GM23248 (cell line): Measurements from ENCODE around the gene RIT2. TPM values are rescaled to one million over a fixed set of nuclear protein-coding genes. Genes with fewer than 3 reads are reported as not detected.

Experiments
- DNase-seq: peaks from one replicate; pipeline ENCODE4 v3.0.0-alpha.2; 2015
- H2AFZ ChIP-seq: fragments of 200-600 bp; sonication (generic); 2 replicates; pipeline ENCODE4 v1.6.1; 2016; ENCODE audit warnings: antibody characterized with exemption
- H3F3A ChIP-seq: fragments of 200-600 bp; sonication (generic); 2 replicates; pipeline ENCODE4 v1.6.1; 2016; ENCODE audit warnings: mild to moderate bottlenecking, antibody characterized with exemption, mixed run types; ENCODE audit not compliant: insufficient read depth
- H3K27ac ChIP-seq: fragments of 200-600 bp; sonication (generic); 2 replicates; pipeline ENCODE4 v1.5.1; 2016; ENCODE audit warnings: mild to moderate bottlenecking
- H3K27me3 ChIP-seq: fragments of 200-600 bp; sonication (generic); replicated peaks from 2 replicates; pipeline ENCODE4 v1.6.1; 2016; ENCODE audit warnings: mild to moderate bottlenecking; ENCODE audit not compliant: insufficient read depth
- H3K36me3 ChIP-seq: fragments of 200-600 bp; sonication (generic); 2 replicates; pipeline ENCODE4 v1.6.1; 2016; ENCODE audit warnings: low read depth, mild to moderate bottlenecking
- H3K4me1 ChIP-seq: fragments of 200-600 bp; sonication (generic); 2 replicates; pipeline ENCODE4 v1.6.1; 2016; ENCODE audit warnings: mild to moderate bottlenecking; ENCODE audit not compliant: insufficient read depth
- H3K4me2 ChIP-seq: fragments of 200-600 bp; sonication (generic); one replicate; pipeline ENCODE4 v1.6.1; 2016; ENCODE audit warnings: mild to moderate bottlenecking; ENCODE audit not compliant: unreplicated experiment
- H3K4me3 ChIP-seq: fragments of 200-600 bp; sonication (generic); 2 replicates; pipeline ENCODE4 v1.5.1; 2016; ENCODE audit warnings: mild to moderate bottlenecking
- H3K79me2 ChIP-seq: fragments of 200-600 bp; sonication (generic); 2 replicates; pipeline ENCODE4 v1.6.1; 2016; ENCODE audit warnings: mild to moderate bottlenecking; ENCODE audit not compliant: insufficient read depth
- H3K9ac ChIP-seq: fragments of 200-600 bp; sonication (generic); 2 replicates; pipeline ENCODE4 v1.6.1; 2016; ENCODE audit warnings: mild to moderate bottlenecking
- H3K9me2 ChIP-seq: fragments of 200-600 bp; sonication (generic); 2 replicates; pipeline ENCODE4 v1.6.1; 2016; ENCODE audit warnings: mixed run types, mild to moderate bottlenecking, moderate library complexity; ENCODE audit not compliant: insufficient read depth
- H3K9me3 ChIP-seq: fragments of 200-600 bp; sonication (generic); one replicate; pipeline ENCODE4 v1.6.1; 2017; ENCODE audit warnings: low read depth
- H4K20me1 ChIP-seq: fragments of 200-600 bp; sonication (generic); 2 replicates; pipeline ENCODE4 v1.6.0; 2016; ENCODE audit not compliant: insufficient read depth
- EZH2 ChIP-seq: fragments of 200-600 bp; sonication (generic); IDR thresholded peaks from 2 replicates; pipeline ENCODE4 v1.6.1; 2018; ENCODE audit warnings: antibody characterized with exemption, mild to moderate bottlenecking; ENCODE audit not compliant: insufficient read depth, poor library complexity, severe bottlenecking
- EZH2phosphoT487 ChIP-seq: fragments of 200-600 bp; sonication (generic); IDR thresholded peaks from 2 replicates; pipeline ENCODE4 v1.6.1; 2018; ENCODE audit warnings: antibody characterized with exemption, moderate library complexity, mild to moderate bottlenecking, low read depth; ENCODE audit not compliant: insufficient read depth
- WGBS, 2 experiments: methylation state at CpG; one replicate each; pipeline ENCODE4 v1.1.6; 2015 to 2017; ENCODE audit warnings: low lambda C conversion rate in 2 of 2, low coverage in 1 of 2; ENCODE audit errors: missing lambda C conversion rate in 2 of 2; 5-methylcytosine and 5-hydroxymethylcytosine counted together
- in situ Hi-C: fragments of 300-500 bp; cut with MboI; formaldehyde crosslinking; loops from 2 replicates; pipeline ENCODE4 v1.15.0; 2020
- polyA plus RNA-seq: library from polyadenylated mRNA; unstranded; fragments of >200 nt; fragmentation: Nextera tagmentation; extraction: Ambion mirVana; gene quantifications from 2 replicates; pipeline ENCODE4 v1.2.1, GENCODE V29; 2016
- total RNA-seq: library from RNA; depleted of rRNA; stranded (reverse); fragments of >200 nt; shearing (Covaris generic); gene quantifications from 2 replicates; pipeline ENCODE4 v1.2.3, GENCODE V29; 2014; rRNA removed

Gene RIT2
- total and polyA plus RNA-seq, 2 experiments from 2014 or later = not detected

GRCh38 chr18:42707080-42707479 is 408.4 kb downstream of the RIT2 start:
- no peaks in the 10 kb centered on the region for H4K20me1 ChIP-seq
- H3K4me2 ChIP-seq = no peak overlapping the region
- no peaks in the 10 kb centered on the region for H3K9me2 ChIP-seq
- no peaks in the 10 kb centered on the region for H3K79me2 ChIP-seq
- no peak overlapping the region for H2AFZ ChIP-seq
- H3K27me3 ChIP-seq = no peaks in the 10 kb centered on the region
- 35 to 48% methylated on average over 1 of the region's 1 CpG for WGBS, 2 experiments
- no peak overlapping the region for H3K4me3 ChIP-seq
- no peaks in the 10 kb centered on the region for H3K9me3 ChIP-seq
- no peak for DNase-seq
- H3K27ac ChIP-seq = no peak overlapping the region
- H3K4me1 ChIP-seq = no peaks in the 10 kb centered on the region
- TF ChIP-seq EZH2 (no peak), EZH2phosphoT487 (no peak)
- in situ Hi-C loops = no loop called here
- no peaks in the 10 kb centered on the region for H3K36me3 ChIP-seq
- H3K9ac ChIP-seq = no peak overlapping the region
- H3F3A ChIP-seq = no peaks in the 10 kb centered on the region

GRCh38 chr18:42706618-42707017 is 408.9 kb downstream of the RIT2 start:
- Histone ChIP-seq H3F3A (no peaks in the 10 kb centered on the region), H3K36me3 (no peaks in the 10 kb centered on the region), H3K27me3 (no peaks in the 10 kb centered on the region), H3K4me2 (no peak overlapping the region), H3K27ac (no peak overlapping the region), H3K4me1 (no peaks in the 10 kb centered on the region), H3K9ac (no peak overlapping the region), H3K9me2 (no peaks in the 10 kb centered on the region), H2AFZ (no peak overlapping the region), H3K9me3 (no peaks in the 10 kb centered on the region), H3K79me2 (no peaks in the 10 kb centered on the region), H3K4me3 (no peak overlapping the region), H4K20me1 (no peaks in the 10 kb centered on the region)
- in situ Hi-C loops = no loop called here
- TF ChIP-seq EZH2 (no peak), EZH2phosphoT487 (no peak)
- 44 to 45% methylated on average over 8 of the region's 8 CpGs for WGBS, 2 experiments
- DNase-seq = no peak

GRCh38 chr18:42706029-42706608 is 409.4 kb downstream of the RIT2 start:
- no peak for DNase-seq
- Histone ChIP-seq H3K36me3 (no peaks in the 10 kb centered on the region), H3K9me3 (no peaks in the 10 kb centered on the region), H3K4me2 (no peak overlapping the region), H3K27me3 (no peaks in the 10 kb centered on the region), H3K4me1 (no peaks in the 10 kb centered on the region), H3F3A (no peaks in the 10 kb centered on the region), H3K9ac (no peak overlapping the region), H3K9me2 (no peaks in the 10 kb centered on the region), H2AFZ (no peak overlapping the region), H3K79me2 (no peaks in the 10 kb centered on the region), H4K20me1 (no peaks in the 10 kb centered on the region), H3K27ac (no peak overlapping the region), H3K4me3 (no peak overlapping the region)
- TF ChIP-seq EZH2 = no peak
- TF ChIP-seq EZH2phosphoT487 = no peak
- WGBS, 2 experiments = 50% methylated on average over 4 of the region's 4 CpGs
- in situ Hi-C loops = no loop called here

Other genes starting within 250 kb of the RIT2 start
- gene SYT4, start 161.8 kb upstream of the RIT2 start, total RNA-seq = not detected in 2 replicates
- 0.18 TPM in 1 of 2 replicates, not detected in the other for gene SYT4, start 161.8 kb upstream of the RIT2 start, polyA plus RNA-seq